Anterior cingulate cortex (tissue), 58 donors: Measurements from ENCODE around the gene PNPLA7.
"Not testable (repeated sequence)": the region's sequence is repeated elsewhere in the genome, so short reads cannot be mapped to it uniquely, and the experiment has no call there.

Experiments used
- DNase-seq, 58 donors: peaks; one replicate each; lab custom pipeline; 2025; lab: John Stamatoyannopoulos, UW

Gene PNPLA7

GRCh38 chr9:137575716-137576411 lies 25.7 kb upstream of the PNPLA7 start:
- no peak for DNase-seq

GRCh38 chr9:137575364-137575715 lies 25.1 kb upstream of the PNPLA7 start:
- peak in 20 of 58 donors; percentile 16 to 68 (median 46) for DNase-seq

GRCh38 chr9:137574192-137574591 lies 24.0 kb upstream of the PNPLA7 start:
- DNase-seq, result no peak

GRCh38 chr9:137570566-137570965 lies 20.4 kb upstream of the PNPLA7 start:
- DNase-seq, result no peak

GRCh38 chr9:137569609-137570203 lies 19.5 kb upstream of the PNPLA7 start:
- no peak for DNase-seq

- not testable (repeated sequence) for DNase-seq
Observed at GRCh38 chr9:137568445-137568844, 18.2 kb upstream of the PNPLA7 start.

- DNase-seq, result no peak
Observed at GRCh38 chr9:137564817-137565411, 14.7 kb upstream of the PNPLA7 start.

GRCh38 chr9:137564134-137564533 lies 13.9 kb upstream of the PNPLA7 start:
- no peak for DNase-seq

GRCh38 chr9:137558127-137558526 lies 7.9 kb upstream of the PNPLA7 start:
- no peak for DNase-seq

- no peak for DNase-seq
Observed at GRCh38 chr9:137556069-137556838, 6.1 kb upstream of the PNPLA7 start.

GRCh38 chr9:137555179-137555578 lies 5.0 kb upstream of the PNPLA7 start:
- no peak for DNase-seq

GRCh38 chr9:137554349-137554748 lies 4.1 kb upstream of the PNPLA7 start:
- DNase-seq, result no peak

- DNase-seq, result not testable (repeated sequence)
Observed at GRCh38 chr9:137553654-137554053, 3.5 kb upstream of the PNPLA7 start.

GRCh38 chr9:137552022-137552768 lies 2.0 kb upstream of the PNPLA7 start:
- peak in 1 of 58 donors; percentile 66 for DNase-seq

- DNase-seq, result peak; percentile 31 to 93 (median 84)
Observed at GRCh38 chr9:137551264-137552021, 1.2 kb upstream of the PNPLA7 start, which contains the start of gene MRPL41. MRPL41 (plus strand) TSS chr9:137551879; CDS start chr9:137552082, 203 bp downstream.

- peak in 4 of 58 donors; percentile 56 to 60 (median 57) for DNase-seq
Observed at GRCh38 chr9:137550958-137551263, 709 bp upstream of the PNPLA7 start.

- peak in 4 of 58 donors; percentile 5 to 37 (median 22) for DNase-seq
Observed at GRCh38 chr9:137547687-137548543, 2.3 kb downstream of the PNPLA7 start.

GRCh38 chr9:137545123-137545522 lies 5.1 kb downstream of the PNPLA7 start:
- no peak for DNase-seq
